HepG2 (cell line): ENCODE data around the gene LEMD3. TPM values are rescaled to one million over a fixed set of nuclear protein-coding genes. Genes with fewer than 3 reads are reported as not detected.

Experiments used
- DR1 ChIP-seq: sonication (generic); formaldehyde crosslinking; IDR thresholded peaks from 2 replicates; pipeline ENCODE4 v1.8.0; 2021; ENCODE audit warnings: mild to moderate bottlenecking, missing genetic modification reagents, inconsistent platforms
- GATAD1 ChIP-seq: IDR thresholded peaks from 2 replicates; pipeline ENCODE4 v1.6.1; 2016; ENCODE audit warnings: missing genetic modification reagents, missing compliant biosample characterization
- HMGXB4 ChIP-seq, 2 experiments: sonication (generic) in 1 of 2; formaldehyde crosslinking in 1 of 2; IDR thresholded peaks; 2 replicates each; pipeline versions ENCODE4 v1.4.0 to v1.6.1; 2018 to 2020; ENCODE audit warnings: missing genetic modification reagents in 2 of 2, borderline replicate concordance in 1 of 2, low read depth in 1 of 2, mild to moderate bottlenecking in 1 of 2, missing biosample characterization in 1 of 2
- LBX2 ChIP-seq: sonication (generic); formaldehyde crosslinking; IDR thresholded peaks from 2 replicates; pipeline ENCODE4 v1.5.0; 2020; ENCODE audit warnings: missing genetic modification reagents, mild to moderate bottlenecking, borderline replicate concordance
- PAWR ChIP-seq: sonication (generic); formaldehyde crosslinking; IDR thresholded peaks from 2 replicates; pipeline ENCODE4 v1.4.0; 2020; ENCODE audit warnings: missing genetic modification reagents, mild to moderate bottlenecking, borderline replicate concordance
- REST ChIP-seq, 2 experiments: IDR thresholded peaks; 2 replicates each; pipeline ENCODE4 v1.6.1; 2011 to 2012; ENCODE audit warnings: low read length in 2 of 2, borderline replicate concordance in 1 of 2, low read depth in 1 of 2, mild to moderate bottlenecking in 1 of 2, moderate library complexity in 1 of 2
- TEF ChIP-seq: sonication (generic); formaldehyde crosslinking; IDR thresholded peaks from 2 replicates; pipeline ENCODE4 v1.5.0; 2020; ENCODE audit warnings: missing genetic modification reagents
- TFDP2 ChIP-seq: sonication (generic); formaldehyde crosslinking; IDR thresholded peaks from 2 replicates; pipeline ENCODE4 v1.4.0; 2020; ENCODE audit warnings: missing genetic modification reagents
- TOPORS ChIP-seq: sonication (generic); formaldehyde crosslinking; IDR thresholded peaks from 2 replicates; pipeline ENCODE4 v1.8.0; 2023; ENCODE audit warnings: mild to moderate bottlenecking, missing genetic modification reagents
- YEATS2 ChIP-seq: sonication (generic); formaldehyde crosslinking; IDR thresholded peaks from 2 replicates; pipeline ENCODE4 v1.4.0; 2020; ENCODE audit warnings: missing genetic modification reagents, borderline replicate concordance
- ZBTB34 ChIP-seq: sonication (generic); formaldehyde crosslinking; IDR thresholded peaks from 2 replicates; pipeline ENCODE4 v1.8.0; 2022; ENCODE audit warnings: mild to moderate bottlenecking, missing genetic modification reagents
- ZGPAT ChIP-seq: IDR thresholded peaks from 2 replicates; pipeline ENCODE4 v1.6.1; 2016; ENCODE audit warnings: mild to moderate bottlenecking
- ZNF12 ChIP-seq: sonication (generic); formaldehyde crosslinking; IDR thresholded peaks from 2 replicates; pipeline ENCODE4 v1.5.0; 2020; ENCODE audit warnings: missing genetic modification reagents
- polyA plus RNA-seq, 8 experiments: library from polyadenylated mRNA; depleted of rRNA in 3 of 8; stranded (reverse) in 7 of 8; unstranded in 1 of 8; fragments of >200 nt; fragmentation: Illumina TruSeq in 4 of 8; extraction: Trizol in 4 of 8; gene quantifications; 2 replicates each; pipeline versions ENCODE4 v1.2.1 to v1.2.3, GENCODE V29; 2011 to 2016; ENCODE audit warnings: low read depth in 4 of 8, missing spikeins in 1 of 8, mixed read lengths in 1 of 8; ENCODE audit not compliant: insufficient read depth in 1 of 8
- total RNA-seq, 5 experiments: library from RNA; depleted of rRNA; stranded (reverse); fragments of >200 nt; fragmentation: Illumina TruSeq; extraction: Trizol; gene quantifications; 2 replicates each; pipeline ENCODE4 v1.2.3, GENCODE V29; 2016; ENCODE audit warnings: low read depth in 1 of 5

The LEMD3 gene
- total and polyA plus RNA-seq, 2 of the 13 experiments (the other 11 are each of a cell fraction or from before 2014, with no cell fraction given) = 9.3 to 18.7 TPM

GRCh38 chr12:65169320-65170208 lies at the start of gene LEMD3 (continued):
- peak; percentile 92 for TF ChIP-seq YEATS2 (CRISPR knock-in tag)
- TF ChIP-seq TEF (CRISPR knock-in tag) = peak; percentile 93
- TF ChIP-seq DR1 (CRISPR knock-in tag) = peak; percentile 96
- peak; percentile 97 for TF ChIP-seq ZGPAT (CRISPR knock-in tag)
- peak; percentile 93; the same call in 1 of the 2 replicates for TF ChIP-seq PAWR (CRISPR knock-in tag)
- peak; percentile 99 for TF ChIP-seq TOPORS (CRISPR knock-in tag)
- no peak; a peak in 1 of 4 replicates for TF ChIP-seq REST (IDR thresholded peaks at IDR 0.05; ENCODE audit: borderline replicate concordance in 1 of 2, low read depth in 1 of 2, low read length in 2 of 2)
- peak; percentile 99 for TF ChIP-seq TFDP2 (CRISPR knock-in tag)
- TF ChIP-seq HMGXB4 (CRISPR knock-in tag; IDR thresholded peaks at IDR 0.05; ENCODE audit: borderline replicate concordance in 1 of 2, low read depth in 1 of 2) = peak; percentile 43 to 95
- peak; percentile 96 for TF ChIP-seq ZBTB34
- peak; percentile 100 for TF ChIP-seq LBX2
- TF ChIP-seq GATAD1 (CRISPR knock-in tag) = peak; percentile 91
- peak; percentile 78 for TF ChIP-seq ZNF12 (CRISPR knock-in tag)
